ENCODE data around the gene C11orf58.

The C11orf58 gene

DNA sequence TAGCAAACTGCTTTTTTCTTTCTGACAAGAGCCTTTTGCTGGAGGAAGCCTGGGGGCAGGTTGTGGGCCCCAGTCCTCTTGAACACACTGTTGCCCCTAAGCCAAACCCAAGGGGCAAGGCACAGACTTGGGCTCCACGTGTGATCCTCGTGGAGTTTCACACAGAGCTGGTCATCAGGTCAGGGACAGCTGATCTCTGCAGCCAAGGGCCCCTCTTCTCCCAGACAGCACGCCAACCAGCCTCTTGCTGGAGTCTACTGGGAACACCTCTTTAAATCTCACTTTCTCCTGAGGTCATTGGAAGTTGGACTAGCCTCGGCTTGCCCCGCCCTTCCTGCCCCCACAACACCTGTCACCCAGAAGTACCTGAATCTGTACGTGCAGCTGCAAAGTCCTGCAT, 39.8 kb downstream of the C11orf58 start:
- DNase-seq (ENCODE audit: extremely low read depth, insufficient read length): no peak
- no peak for TF ChIP-seq CTCF (IDR thresholded peaks at IDR 0.05; ENCODE audit: insufficient read depth, low read length, poor library complexity, severe bottlenecking)
- no peaks in the 10 kb centered on the region for H3K36me3 ChIP-seq (ENCODE audit: control insufficient read depth, insufficient read depth, low read length)
- H3K27me3 ChIP-seq (replicated peaks; ENCODE audit: control insufficient read depth, insufficient read depth, low read length): no peaks in the 10 kb centered on the region
- H3K4me3 ChIP-seq (replicated peaks; ENCODE audit: low read depth, low read length): no peak overlapping the region

DNA sequence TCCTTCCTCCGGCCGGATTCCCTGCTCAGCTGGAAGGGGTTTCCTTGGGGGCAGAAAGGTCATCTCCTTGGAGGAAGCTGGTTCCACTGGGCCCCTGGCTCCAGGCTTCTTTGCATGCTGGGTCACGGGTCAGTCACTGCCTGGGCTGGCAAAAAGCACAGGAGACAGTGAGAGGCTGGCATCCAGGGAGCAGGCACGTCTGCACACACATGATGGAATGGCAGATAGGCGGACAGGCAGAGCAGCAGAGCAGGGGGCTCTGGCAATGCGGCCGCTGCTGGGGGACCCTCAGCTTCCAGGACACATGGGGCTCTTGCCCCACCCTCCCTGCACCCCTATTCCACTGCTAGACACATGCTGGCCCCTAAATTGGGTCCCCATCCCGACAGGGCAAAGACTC, 40.4 kb downstream of the C11orf58 start:
- TF ChIP-seq CTCF (IDR thresholded peaks at IDR 0.05; ENCODE audit: insufficient read depth, low read length, poor library complexity, severe bottlenecking): no peak
- no peaks in the 10 kb centered on the region for H3K27me3 ChIP-seq (replicated peaks; ENCODE audit: control insufficient read depth, insufficient read depth, low read length)
- no peak overlapping the region for H3K4me3 ChIP-seq (replicated peaks; ENCODE audit: low read depth, low read length)
- no peaks in the 10 kb centered on the region for H3K36me3 ChIP-seq (ENCODE audit: control insufficient read depth, insufficient read depth, low read length)
- no peak for DNase-seq (ENCODE audit: extremely low read depth, insufficient read length)

GRCh38 chr11:16779436-16779835, 41.0 kb downstream of the C11orf58 start:
- H3K4me3 ChIP-seq (replicated peaks; ENCODE audit: low read depth, low read length): no peak overlapping the region
- H3K27me3 ChIP-seq (replicated peaks; ENCODE audit: control insufficient read depth, insufficient read depth, low read length): no peaks in the 10 kb centered on the region
- no peaks in the 10 kb centered on the region for H3K36me3 ChIP-seq (ENCODE audit: control insufficient read depth, insufficient read depth, low read length)
- no peak for DNase-seq (ENCODE audit: extremely low read depth, insufficient read length)
- no peak for TF ChIP-seq CTCF (IDR thresholded peaks at IDR 0.05; ENCODE audit: insufficient read depth, low read length, poor library complexity, severe bottlenecking)

- no peak for DNase-seq (ENCODE audit: extremely low read depth, insufficient read length)
- TF ChIP-seq CTCF (IDR thresholded peaks at IDR 0.05; ENCODE audit: insufficient read depth, low read length, poor library complexity, severe bottlenecking): no peak
- H3K36me3 ChIP-seq (ENCODE audit: control insufficient read depth, insufficient read depth, low read length): no peaks in the 10 kb centered on the region
Measured at GRCh38 chr11:16780146-16780545, 41.7 kb downstream of the C11orf58 start.

DNA sequence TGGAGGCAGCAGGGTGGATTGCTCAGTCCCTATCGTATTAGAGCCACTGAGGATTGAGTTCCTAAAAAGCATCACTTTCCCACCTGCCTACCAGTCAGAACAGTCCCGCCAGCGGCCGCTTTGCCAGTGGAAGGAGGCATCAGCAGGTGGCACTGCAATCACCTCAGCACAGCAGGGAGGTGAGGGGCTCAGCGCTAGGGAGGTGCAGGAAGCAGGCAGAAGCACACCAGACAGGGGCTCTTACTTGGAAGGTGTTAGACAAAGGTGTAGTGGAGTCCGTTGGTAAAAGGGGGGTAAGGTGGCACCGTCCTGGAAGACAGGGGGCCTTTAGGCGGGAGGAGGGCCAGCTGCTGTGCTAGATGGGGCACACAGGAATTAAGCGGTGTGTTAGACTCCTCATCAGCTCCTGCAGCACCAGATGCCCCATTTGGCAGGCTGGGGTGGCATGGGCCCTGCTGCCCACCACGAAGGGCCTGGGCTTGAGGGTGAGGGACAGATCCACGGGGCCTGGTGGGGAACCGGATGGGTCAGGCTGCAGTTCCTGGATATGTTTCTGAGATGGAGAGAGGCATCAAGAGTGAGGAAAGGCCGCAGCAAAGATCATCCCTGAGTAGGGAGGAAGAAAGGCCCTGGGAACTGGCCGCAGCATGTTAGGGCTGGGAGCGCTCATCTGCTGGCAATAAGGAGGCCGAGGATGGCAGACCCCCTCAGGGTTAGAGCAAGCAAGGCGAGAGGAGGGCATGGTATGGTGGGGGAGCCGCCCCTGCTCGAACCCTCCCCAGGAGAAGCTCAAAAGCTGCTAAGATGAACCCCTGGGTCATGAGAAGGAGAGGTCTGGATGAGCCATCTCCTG, 42.5 kb downstream of the C11orf58 start:
- no peak for TF ChIP-seq CTCF (IDR thresholded peaks at IDR 0.05; ENCODE audit: insufficient read depth, low read length, poor library complexity, severe bottlenecking)
- DNase-seq (ENCODE audit: extremely low read depth, insufficient read length): no peak
- H3K36me3 ChIP-seq (ENCODE audit: control insufficient read depth, insufficient read depth, low read length): no peaks in the 10 kb centered on the region
- H3K27me3 ChIP-seq (replicated peaks; ENCODE audit: control insufficient read depth, insufficient read depth, low read length): no peaks in the 10 kb centered on the region
- H3K4me3 ChIP-seq (replicated peaks; ENCODE audit: low read depth, low read length): no peak overlapping the region

More at GRCh38 chr11:16780146-16780545, 41.7 kb downstream of the C11orf58 start:
- no peaks in the 10 kb centered on the region for H3K27me3 ChIP-seq (replicated peaks; ENCODE audit: control insufficient read depth, insufficient read depth, low read length)
- no peak overlapping the region for H3K4me3 ChIP-seq (replicated peaks; ENCODE audit: low read depth, low read length)

Measured in GM06990 (cell line).